Activated CD8-positive, alpha-beta T cell treated with anti-CD3 and anti-CD28 coated beads, Interleukin-2, amount 10 ng/mL, durations not matched to agents 7 days and 5 days (primary cell): ENCODE results near the gene DPYSL5. TPM values are rescaled to one million over a fixed set of nuclear protein-coding genes. Genes with fewer than 3 reads are reported as not detected.
"Not testable (repeated sequence)": the region's sequence is repeated elsewhere in the genome, so short reads cannot be mapped to it uniquely, and the experiment has no call there.

Experiments
- ATAC-seq: fragments of 150-1000 bp; cut with Tn5 transposase; one replicate; pipeline ENCODE4 v1.10.0; 2021; ENCODE audit warnings: moderate library complexity
- CTCF ChIA-PET: fragments of 350-600 bp; sonication (Branson Sonifier 250); formaldehyde crosslinking; loops from one replicate; lab custom pipeline; 2021; ENCODE audit warnings: antibody characterized with exemption; lab: Charles Lee
- POLR2A ChIA-PET: fragments of 350-600 bp; sonication (Branson Sonifier 250); formaldehyde crosslinking; loops from one replicate; lab custom pipeline; 2021; ENCODE audit warnings: antibody characterized with exemption; lab: Charles Lee
- DNase-seq: peaks from one replicate; pipeline ENCODE4 v3.0.0-alpha.2; 2020
- H3K27ac Mint-ChIP-seq: one replicate; pipeline ENCODE4 v1.8.0; 2021; ENCODE audit warnings: mild to moderate bottlenecking, mixed read lengths
- H3K27me3 Mint-ChIP-seq: one replicate; pipeline ENCODE4 v1.8.0; 2021; ENCODE audit warnings: low read depth, mixed read lengths
- H3K36me3 Mint-ChIP-seq: one replicate; pipeline ENCODE4 v1.8.0; 2021; ENCODE audit warnings: low read depth, mixed read lengths
- H3K4me1 Mint-ChIP-seq: one replicate; pipeline ENCODE4 v1.8.0; 2021; ENCODE audit warnings: low read depth, mixed read lengths
- H3K4me3 Mint-ChIP-seq: one replicate; pipeline ENCODE4 v1.8.0; 2021; ENCODE audit warnings: mild to moderate bottlenecking, mixed read lengths
- H3K9me3 Mint-ChIP-seq: one replicate; pipeline ENCODE4 v1.8.0; 2022; ENCODE audit warnings: mixed read lengths; ENCODE audit not compliant: insufficient read depth
- total RNA-seq, 2 experiments: library from RNA; stranded (reverse); gene quantifications; one replicate each; pipeline ENCODE4 v1.2.3, GENCODE V29; 2021

The DPYSL5 gene
- total RNA-seq, 2 experiments from 2014 or later: not detected

- H3K9me3 Mint-ChIP-seq, H3K4me3 Mint-ChIP-seq, DNase-seq, H3K36me3 Mint-ChIP-seq, POLR2A ChIA-PET, H3K27ac Mint-ChIP-seq, H3K27me3 Mint-ChIP-seq, ATAC-seq: not testable (repeated sequence)
- CTCF ChIA-PET: interaction anchor here (1.8 kb wide), 1 partner anchor 32 kb away, joined by 4 read pairs; no protein-coding TSS in a partner anchor
- peaks cover 14% of the 10 kb centered on the region for H3K4me1 Mint-ChIP-seq
Observed at GRCh38 chr2:26814072-26814765, 33.7 kb upstream of the DPYSL5 start.

- no peak overlapping the region for H3K27ac Mint-ChIP-seq
- no peaks in the 10 kb centered on the region for H3K4me1 Mint-ChIP-seq
- no peak overlapping the region for H3K4me3 Mint-ChIP-seq
- H3K27me3 Mint-ChIP-seq: peaks cover 3% of the 10 kb centered on the region
- no peaks in the 10 kb centered on the region for H3K36me3 Mint-ChIP-seq
- CTCF ChIA-PET: no interaction called here
- ATAC-seq (peak; percentile 47), DNase-seq (no peak)
- H3K9me3 Mint-ChIP-seq: no peaks in the 10 kb centered on the region
- POLR2A ChIA-PET: interaction anchor here (0.6 to 0.7 kb wide), 2 partner anchors 56 to 245 kb away, joined by 3 read pairs; no protein-coding TSS in a partner anchor
Observed at GRCh38 chr2:26816893-26817292, 31.0 kb upstream of the DPYSL5 start.

DNA sequence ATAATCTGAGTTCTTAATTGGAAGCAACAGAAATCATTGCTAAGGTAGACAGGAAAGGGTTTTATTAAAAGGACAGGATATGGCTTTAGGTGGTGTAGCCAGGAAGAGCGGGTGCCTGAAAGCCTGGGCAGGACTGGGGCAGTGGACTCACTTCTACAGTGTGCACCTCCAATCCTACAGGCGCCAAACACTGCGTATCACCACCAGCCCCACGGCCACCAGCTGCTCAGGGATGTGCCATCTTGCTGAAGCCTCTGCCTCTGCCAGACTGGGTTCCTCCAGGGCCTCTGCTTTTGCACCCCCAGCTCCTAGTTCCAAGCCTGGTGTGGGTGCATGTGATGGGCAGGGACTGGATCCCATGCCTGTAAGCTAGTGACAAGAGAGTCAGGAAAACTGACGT is 29.7 kb upstream of the DPYSL5 start:
- ATAC-seq: no peak
- ChIA-PET CTCF (no interaction called here), POLR2A (no interaction called here)
- Mint-ChIP-seq H3K36me3 (no peaks in the 10 kb centered on the region), H3K4me1 (no peaks in the 10 kb centered on the region), H3K27ac (no peak overlapping the region), H3K4me3 (no peak overlapping the region), H3K9me3 (no peaks in the 10 kb centered on the region), H3K27me3 (peaks cover 3% of the 10 kb centered on the region)
- DNase-seq: no peak

DNA sequence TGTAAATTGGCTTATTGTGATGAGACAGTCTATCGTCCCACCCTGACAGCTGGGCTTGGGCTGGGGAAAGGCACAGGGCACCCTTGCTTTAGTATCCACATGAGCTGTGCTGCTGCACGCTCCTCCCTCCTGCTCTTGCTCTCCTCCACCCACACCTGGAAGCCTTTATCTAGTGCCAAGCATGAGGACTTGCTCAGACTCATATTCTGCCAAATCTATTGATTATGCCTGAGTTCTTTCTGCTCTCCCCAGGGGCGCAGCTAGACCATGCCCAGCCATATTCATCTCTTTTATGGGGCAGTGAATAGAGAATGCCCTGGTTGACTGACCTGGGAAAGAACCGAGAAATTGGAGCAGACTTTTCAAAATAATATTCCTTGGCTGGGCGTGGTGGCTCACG is 29.0 kb upstream of the DPYSL5 start:
- DNase-seq (no peak), ATAC-seq (no peak)
- CTCF ChIA-PET: no interaction called here
- POLR2A ChIA-PET: no interaction called here
- Mint-ChIP-seq H3K27ac (no peak overlapping the region), H3K27me3 (peaks cover 3% of the 10 kb centered on the region), H3K36me3 (no peaks in the 10 kb centered on the region), H3K9me3 (no peaks in the 10 kb centered on the region), H3K4me3 (no peak overlapping the region), H3K4me1 (no peaks in the 10 kb centered on the region)

GRCh38 chr2:26820932-26821331 is 27.0 kb upstream of the DPYSL5 start:
- no peaks in the 10 kb centered on the region for H3K9me3 Mint-ChIP-seq
- peaks cover 3% of the 10 kb centered on the region for H3K27me3 Mint-ChIP-seq
- no peak overlapping the region for H3K4me3 Mint-ChIP-seq
- DNase-seq (no peak), ATAC-seq (no peak)
- CTCF ChIA-PET: interaction anchor here (1.4 kb wide), 1 partner anchor 102 kb away, joined by 4 read pairs; no protein-coding TSS in a partner anchor
- H3K27ac Mint-ChIP-seq: no peak overlapping the region
- no peaks in the 10 kb centered on the region for H3K36me3 Mint-ChIP-seq
- H3K4me1 Mint-ChIP-seq: no peaks in the 10 kb centered on the region
- POLR2A ChIA-PET: no interaction called here

- no peak overlapping the region for H3K4me3 Mint-ChIP-seq
- no peaks in the 10 kb centered on the region for H3K9me3 Mint-ChIP-seq
- no peaks in the 10 kb centered on the region for H3K4me1 Mint-ChIP-seq
- no peaks in the 10 kb centered on the region for H3K36me3 Mint-ChIP-seq
- H3K27me3 Mint-ChIP-seq: peaks cover 3% of the 10 kb centered on the region
- DNase-seq (no peak), ATAC-seq (no peak)
- ChIA-PET CTCF (interaction anchor here (0.6 to 1.6 kb wide), 2 partner anchors 23 to 1578 kb away, joined by 3 to 9 read pairs; no protein-coding TSS in a partner anchor), POLR2A (no interaction called here)
- no peak overlapping the region for H3K27ac Mint-ChIP-seq
Observed at GRCh38 chr2:26822877-26823276, 25.1 kb upstream of the DPYSL5 start.

- Mint-ChIP-seq H3K4me3 (no peak overlapping the region), H3K27ac (no peak overlapping the region), H3K36me3 (no peaks in the 10 kb centered on the region), H3K4me1 (no peaks in the 10 kb centered on the region), H3K27me3 (peaks cover 39% of the 10 kb centered on the region), H3K9me3 (no peaks in the 10 kb centered on the region)
- POLR2A ChIA-PET: no interaction called here
- CTCF ChIA-PET: no interaction called here
- DNase-seq: no peak
- ATAC-seq: no peak
Observed at GRCh38 chr2:26838121-26838906, 9.6 kb upstream of the DPYSL5 start.

GRCh38 chr2:26840937-26841610 is 6.9 kb upstream of the DPYSL5 start:
- CTCF ChIA-PET: interaction anchor here (0.7 to 1.1 kb wide), 2 partner anchors 60 to 462 kb away, joined by 4 to 5 read pairs; no protein-coding TSS in a partner anchor
- peak; percentile 21 for DNase-seq
- POLR2A ChIA-PET: no interaction called here
- Mint-ChIP-seq H3K9me3 (no peaks in the 10 kb centered on the region), H3K27me3 (peaks cover 37% of the 10 kb centered on the region), H3K4me1 (no peaks in the 10 kb centered on the region), H3K4me3 (no peak overlapping the region), H3K27ac (no peak overlapping the region), H3K36me3 (no peaks in the 10 kb centered on the region)
- no peak for ATAC-seq

GRCh38 chr2:26843041-26843440 is 4.9 kb upstream of the DPYSL5 start:
- no peak for ATAC-seq
- Mint-ChIP-seq H3K4me3 (no peak overlapping the region), H3K36me3 (no peaks in the 10 kb centered on the region), H3K4me1 (peaks cover 6% of the 10 kb centered on the region), H3K27ac (no peak overlapping the region), H3K9me3 (no peaks in the 10 kb centered on the region), H3K27me3 (peaks cover 41% of the 10 kb centered on the region)
- DNase-seq: peak; percentile 2
- ChIA-PET POLR2A (no interaction called here), CTCF (no interaction called here)

- H3K4me1 Mint-ChIP-seq: peaks cover 9% of the 10 kb centered on the region
- H3K9me3 Mint-ChIP-seq: no peaks in the 10 kb centered on the region
- no peak for ATAC-seq
- H3K4me3 Mint-ChIP-seq: no peak overlapping the region
- H3K27ac Mint-ChIP-seq: no peak overlapping the region
- H3K27me3 Mint-ChIP-seq: peaks cover 42% of the 10 kb centered on the region
- no peaks in the 10 kb centered on the region for H3K36me3 Mint-ChIP-seq
- ChIA-PET CTCF (interaction anchor here (0.7 to 3.3 kb wide), 14 partner anchors 9 to 632 kb away, joined by 3 to 80 read pairs (median 9); no protein-coding TSS in a partner anchor), POLR2A (no interaction called here)
- no peak for DNase-seq
Observed at GRCh38 chr2:26845021-26845420, 2.9 kb upstream of the DPYSL5 start.
